BE2C (cell line): ENCODE results near the gene TUBAL3.

ENCODE experiments used
- DNase-seq: peaks from one replicate; pipeline ENCODE4 v3.0.0-alpha.2; 2020
- H3K27me3 ChIP-seq: fragments of 250-450 bp; sonication (Bioruptor Pico); 2 replicates; pipeline ENCODE4 v1.5.1; 2020; ENCODE audit warnings: mild to moderate bottlenecking
- H3K36me3 ChIP-seq: fragments of 250-450 bp; sonication (Bioruptor Pico); 2 replicates; pipeline ENCODE4 v1.5.1; 2020; ENCODE audit warnings: mild to moderate bottlenecking
- H3K4me1 ChIP-seq: fragments of 250-450 bp; sonication (Bioruptor Pico); 2 replicates; pipeline ENCODE4 v1.5.1; 2020
- H3K4me3 ChIP-seq: 2 replicates; pipeline ENCODE4 v1.5.1; 2011; ENCODE audit warnings: low read depth, low read length
- H3K9me3 ChIP-seq: fragments of 250-450 bp; sonication (Bioruptor Pico); 2 replicates; pipeline ENCODE4 v1.5.1; 2020
- TF ChIP-seq, protein P1 (sequence below): IDR thresholded peaks from 2 replicates; pipeline ENCODE4 v1.5.1; 2012; ENCODE audit warnings: mild to moderate bottlenecking, low read depth, low read length

Gene TUBAL3

DNA sequence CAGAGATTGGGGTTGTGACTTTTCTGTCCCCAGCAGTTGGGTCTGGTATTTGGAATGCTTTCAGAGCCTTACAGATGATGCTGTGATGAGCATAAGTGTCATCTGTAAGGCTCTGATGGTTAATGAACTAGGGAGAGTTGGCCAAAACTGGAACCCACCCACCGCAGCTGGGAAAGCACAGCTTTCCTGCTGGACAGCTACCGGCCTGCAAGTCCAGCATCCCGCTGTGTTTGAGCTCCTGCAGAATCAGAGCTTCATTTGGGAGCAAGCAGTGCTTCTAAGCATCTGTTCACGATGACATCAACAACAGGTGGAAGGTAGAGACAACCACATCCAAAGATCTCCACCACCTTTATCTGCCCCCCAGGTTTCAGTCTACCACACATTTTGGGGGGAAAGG, 28.2 kb downstream of the TUBAL3 start:
- DNase-seq: no peak
- no peaks in the 10 kb centered on the region for H3K36me3 ChIP-seq
- no peaks in the 10 kb centered on the region for H3K4me1 ChIP-seq
- no peaks in the 10 kb centered on the region for H3K9me3 ChIP-seq
- no peaks in the 10 kb centered on the region for H3K27me3 ChIP-seq
- H3K4me3 ChIP-seq: no peak overlapping the region
- TF ChIP-seq, protein P1, sequence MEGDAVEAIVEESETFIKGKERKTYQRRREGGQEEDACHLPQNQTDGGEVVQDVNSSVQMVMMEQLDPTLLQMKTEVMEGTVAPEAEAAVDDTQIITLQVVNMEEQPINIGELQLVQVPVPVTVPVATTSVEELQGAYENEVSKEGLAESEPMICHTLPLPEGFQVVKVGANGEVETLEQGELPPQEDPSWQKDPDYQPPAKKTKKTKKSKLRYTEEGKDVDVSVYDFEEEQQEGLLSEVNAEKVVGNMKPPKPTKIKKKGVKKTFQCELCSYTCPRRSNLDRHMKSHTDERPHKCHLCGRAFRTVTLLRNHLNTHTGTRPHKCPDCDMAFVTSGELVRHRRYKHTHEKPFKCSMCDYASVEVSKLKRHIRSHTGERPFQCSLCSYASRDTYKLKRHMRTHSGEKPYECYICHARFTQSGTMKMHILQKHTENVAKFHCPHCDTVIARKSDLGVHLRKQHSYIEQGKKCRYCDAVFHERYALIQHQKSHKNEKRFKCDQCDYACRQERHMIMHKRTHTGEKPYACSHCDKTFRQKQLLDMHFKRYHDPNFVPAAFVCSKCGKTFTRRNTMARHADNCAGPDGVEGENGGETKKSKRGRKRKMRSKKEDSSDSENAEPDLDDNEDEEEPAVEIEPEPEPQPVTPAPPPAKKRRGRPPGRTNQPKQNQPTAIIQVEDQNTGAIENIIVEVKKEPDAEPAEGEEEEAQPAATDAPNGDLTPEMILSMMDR: no peak

DNA sequence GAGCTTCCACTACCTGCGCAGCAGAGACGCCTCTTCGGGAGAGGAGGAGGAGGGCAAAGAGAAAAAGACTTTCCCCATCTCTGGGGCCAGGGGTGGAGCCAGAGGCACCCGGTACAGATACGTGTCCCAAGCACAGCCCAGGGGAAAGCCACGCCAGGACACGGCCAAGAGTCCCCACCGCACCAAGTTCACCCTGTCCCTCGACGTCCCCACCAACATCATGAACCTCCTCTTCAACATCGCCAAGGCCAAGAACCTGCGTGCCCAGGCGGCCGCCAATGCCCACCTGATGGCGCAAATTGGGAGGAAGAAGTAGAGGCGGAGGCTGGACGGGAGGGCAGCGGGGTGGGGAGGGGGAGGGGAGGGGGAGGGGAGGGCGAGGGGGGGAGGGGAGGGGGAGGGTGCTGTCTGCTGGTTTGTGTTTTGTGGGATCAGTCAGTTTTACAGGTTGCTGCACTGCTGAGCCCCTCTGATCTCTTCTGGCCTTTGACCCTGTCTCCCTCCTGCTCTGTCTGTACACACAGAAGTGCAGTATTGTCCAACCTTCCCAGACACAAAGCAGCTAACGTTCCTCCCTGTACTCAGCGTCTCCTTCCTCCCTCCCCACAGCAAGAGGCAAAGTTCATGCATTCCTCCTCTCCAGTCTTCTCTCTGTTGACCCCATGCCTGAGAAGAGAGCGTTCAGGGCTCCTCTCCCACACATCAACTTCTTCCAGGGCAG, 30.6 kb downstream of the TUBAL3 start:
- peaks cover 4% of the 10 kb centered on the region; the same call in 1 of the 2 replicates for H3K9me3 ChIP-seq
- no peaks in the 10 kb centered on the region for H3K27me3 ChIP-seq
- H3K4me1 ChIP-seq: no peaks in the 10 kb centered on the region
- no peak for DNase-seq
- H3K4me3 ChIP-seq: no peak overlapping the region
- TF ChIP-seq, protein P1: no peak
- H3K36me3 ChIP-seq: no peaks in the 10 kb centered on the region

DNA sequence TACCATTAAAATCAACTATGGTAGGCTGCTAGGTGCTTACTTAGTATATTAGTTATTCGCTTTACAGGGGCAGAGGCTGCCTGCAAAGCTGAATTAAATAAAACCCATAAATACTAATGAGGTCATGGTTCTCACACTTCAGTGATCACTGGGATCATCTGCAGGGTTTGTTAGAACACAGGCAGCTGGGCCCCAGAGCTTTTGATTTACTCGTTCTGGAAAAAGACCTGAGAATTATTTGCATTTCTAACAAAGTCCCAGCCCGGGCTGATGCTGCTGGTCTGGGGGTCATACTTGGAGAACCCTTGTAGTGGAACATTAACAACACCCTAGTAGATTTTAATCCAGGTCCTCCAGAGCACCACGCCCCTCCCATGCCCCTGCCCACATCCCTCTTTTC, 31.3 kb downstream of the TUBAL3 start:
- TF ChIP-seq, protein P1: no peak
- no peaks in the 10 kb centered on the region for H3K4me1 ChIP-seq
- no peak for DNase-seq
- H3K9me3 ChIP-seq: peaks cover 4% of the 10 kb centered on the region; the same call in 1 of the 2 replicates
- no peaks in the 10 kb centered on the region for H3K27me3 ChIP-seq
- no peak overlapping the region for H3K4me3 ChIP-seq
- H3K36me3 ChIP-seq: no peaks in the 10 kb centered on the region

DNA sequence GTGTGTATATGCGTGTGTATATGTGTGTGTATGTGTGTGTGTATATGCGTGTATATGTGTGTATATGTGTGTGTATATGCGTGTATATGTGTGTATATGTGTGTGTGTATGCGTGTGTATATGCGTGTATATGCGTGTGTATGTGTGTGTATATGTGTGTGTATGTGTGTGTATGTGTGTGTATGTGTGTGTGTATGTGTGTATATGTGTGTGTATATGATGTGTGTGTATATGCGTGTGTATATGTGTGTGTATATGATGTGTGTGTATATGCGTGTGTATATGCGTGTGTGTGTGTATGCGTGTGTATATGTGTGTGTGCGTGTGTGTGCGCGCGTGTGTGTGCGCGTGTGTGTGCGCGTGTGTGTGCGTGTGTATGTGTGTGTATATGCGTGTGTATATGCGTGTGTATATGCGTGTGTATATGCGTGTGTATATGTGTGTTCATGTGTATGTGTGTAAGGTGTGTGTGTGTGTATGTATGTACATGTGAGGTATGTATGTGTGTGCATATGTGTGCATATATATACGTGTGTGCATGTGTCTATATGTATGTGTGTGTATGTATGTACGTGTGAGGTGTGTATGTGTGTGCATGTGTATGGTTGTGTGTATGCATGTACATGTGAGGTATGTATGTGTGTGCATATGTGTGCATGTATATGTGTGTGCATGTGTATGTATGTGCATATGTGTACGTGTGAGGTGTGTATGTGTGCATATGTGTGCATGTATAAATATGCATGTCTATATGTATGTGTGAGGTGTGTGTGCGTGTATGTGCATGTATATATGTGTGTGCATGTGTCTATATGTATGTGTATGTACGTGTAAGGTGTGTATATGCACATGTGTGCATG, 33.9 kb downstream of the TUBAL3 start:
- Histone ChIP-seq H3K9me3 (peaks cover 4% of the 10 kb centered on the region; the same call in 1 of the 2 replicates), H3K27me3 (peaks cover 11% of the 10 kb centered on the region), H3K36me3 (no peaks in the 10 kb centered on the region), H3K4me1 (no peaks in the 10 kb centered on the region), H3K4me3 (no peak overlapping the region)
- TF ChIP-seq, protein P1: no peak
- DNase-seq: no peak

DNA sequence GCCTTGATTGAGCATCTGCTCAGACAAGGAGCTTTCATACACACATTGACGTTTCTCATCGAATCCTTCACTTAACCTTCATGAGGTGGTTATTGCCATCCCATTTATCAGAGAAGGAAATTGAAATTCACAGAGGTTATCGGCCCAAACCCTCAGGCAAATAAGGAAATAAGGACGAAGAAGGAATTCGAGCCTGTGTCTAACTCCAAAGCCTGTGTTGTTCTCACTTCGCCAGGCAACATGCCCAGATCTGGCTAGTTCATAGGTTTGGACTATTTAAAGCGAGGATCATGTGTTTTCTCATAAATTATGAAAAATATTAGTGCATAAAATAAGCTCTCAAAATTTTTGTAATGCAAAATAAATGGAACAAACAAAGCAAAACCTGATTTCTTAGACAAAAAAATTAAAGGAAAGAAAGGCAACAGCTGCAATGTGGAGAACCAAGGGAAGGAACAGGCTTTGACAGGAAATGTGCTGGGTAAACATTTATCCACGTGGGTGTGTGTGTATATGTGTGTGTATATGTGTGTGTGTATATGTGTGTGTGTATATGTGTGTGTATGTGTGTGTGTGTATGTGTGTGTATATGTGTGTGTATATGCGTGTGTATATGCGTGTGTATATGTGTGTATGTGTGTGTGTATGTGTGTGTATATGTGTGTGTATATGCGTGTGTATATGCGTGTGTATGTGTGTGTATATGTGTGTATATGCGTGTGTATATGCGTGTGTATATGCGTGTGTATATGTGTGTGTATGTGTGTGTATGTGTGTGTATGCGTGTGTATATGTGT, 35.1 kb downstream of the TUBAL3 start:
- Histone ChIP-seq H3K4me1 (no peaks in the 10 kb centered on the region), H3K27me3 (peaks cover 12% of the 10 kb centered on the region), H3K4me3 (no peak overlapping the region), H3K9me3 (peaks cover 4% of the 10 kb centered on the region; the same call in 1 of the 2 replicates), H3K36me3 (no peaks in the 10 kb centered on the region)
- TF ChIP-seq, protein P1: no peak
- no peak for DNase-seq
